K562 (cell line): ENCODE data around the gene PTCH2. TPM values are rescaled to one million over a fixed set of nuclear protein-coding genes. Genes with fewer than 3 reads are reported as not detected.
A peak's percentile ranks its signal among the peaks of the same experiment; 100 is the strongest.

ENCODE experiments used
- ARID3B ChIP-seq: fragments of 250-450 bp; sonication (Bioruptor Pico); IDR thresholded peaks from 2 replicates; pipeline ENCODE4 v1.4.0; 2020; ENCODE audit warnings: borderline replicate concordance
- BACH1 ChIP-seq: fragments of 200-800 bp; sonication (Bioruptor generic); IDR thresholded peaks from 2 replicates; pipeline ENCODE4 v1.6.1; 2016; ENCODE audit warnings: missing genetic modification characterization, missing compliant biosample characterization
- FOXP1 ChIP-seq: sonication (generic); formaldehyde crosslinking; IDR thresholded peaks from 2 replicates; pipeline ENCODE4 v1.8.0; 2022; ENCODE audit warnings: mild to moderate bottlenecking, missing genetic modification reagents
- HNRNPH1 ChIP-seq: fragments of 200-400 bp; formaldehyde crosslinking; optimal IDR thresholded peaks from 2 replicates; pipeline ENCODE3; 2017; ENCODE audit warnings: low read depth, mild to moderate bottlenecking, low read length, moderate library complexity
- LCOR ChIP-seq: sonication (generic); formaldehyde crosslinking; IDR thresholded peaks from 2 replicates; pipeline ENCODE4 v1.8.0; 2022; ENCODE audit warnings: mild to moderate bottlenecking, missing genetic modification reagents
- NR2C1 ChIP-seq, 2 experiments: fragments of 450-650 bp; IDR thresholded peaks; 2 replicates each; pipeline ENCODE4 v1.6.1; 2017; ENCODE audit warnings: mild to moderate bottlenecking in 2 of 2, antibody characterized with exemption in 1 of 2, inconsistent platforms in 1 of 2, missing compliant biosample characterization in 1 of 2, missing genetic modification characterization in 1 of 2
- PHB2 ChIP-seq: fragments of 450-650 bp; IDR thresholded peaks from 2 replicates; pipeline ENCODE4 v1.6.1; 2017; ENCODE audit warnings: low read depth
- PML ChIP-seq: IDR thresholded peaks from 2 replicates; pipeline ENCODE4 v1.6.1; 2012; ENCODE audit warnings: low read length, inconsistent platforms
- POLR3A ChIP-seq: IDR thresholded peaks from 2 replicates; pipeline ENCODE4 v1.6.1; 2011; ENCODE audit warnings: borderline replicate concordance, mild to moderate bottlenecking, moderate library complexity; ENCODE audit not compliant: insufficient read length, insufficient read depth; ENCODE audit errors: extremely low read depth
- SPI1 ChIP-seq: IDR thresholded peaks from 2 replicates; pipeline ENCODE4 v1.6.1; 2011; ENCODE audit warnings: low read depth, low read length, control low read depth, borderline replicate concordance
- TAF15 ChIP-seq: fragments of 200-400 bp; formaldehyde crosslinking; IDR thresholded peaks from 2 replicates; pipeline ENCODE4 v1.6.1; 2017; ENCODE audit warnings: mild to moderate bottlenecking, low read depth, low read length, moderate library complexity
- TFAP4 ChIP-seq: sonication (generic); formaldehyde crosslinking; IDR thresholded peaks from 2 replicates; pipeline ENCODE4 v1.8.0; 2022; ENCODE audit warnings: missing genetic modification reagents, mild to moderate bottlenecking, moderate library complexity, borderline replicate concordance
- ZC3H4 ChIP-seq: sonication (generic); formaldehyde crosslinking; IDR thresholded peaks from 2 replicates; pipeline ENCODE4 v1.9.0; 2021; ENCODE audit warnings: missing genetic modification reagents, borderline replicate concordance
- ZHX1 ChIP-seq: fragments of 150-350 bp; conservative IDR thresholded peaks from 2 replicates; pipeline ENCODE4 v1.6.1; 2014; ENCODE audit warnings: low read length
- ZNF124 ChIP-seq: sonication (generic); formaldehyde crosslinking; IDR thresholded peaks from 2 replicates; pipeline ENCODE4 v1.8.1; 2022; ENCODE audit warnings: missing genetic modification reagents
- ZNF239 ChIP-seq: fragments of 250-450 bp; sonication (Bioruptor Pico); IDR thresholded peaks from 2 replicates; pipeline ENCODE4 v1.4.0; 2020; ENCODE audit warnings: mild to moderate bottlenecking
- polyA plus RNA-seq, 8 experiments: library from polyadenylated mRNA; depleted of rRNA in 4 of 8; stranded (reverse) in 5 of 8; unstranded in 3 of 8; fragments of >200 nt; fragmentation: Nextera tagmentation in 2 of 8; fragmentation: Illumina TruSeq in 1 of 8; extraction: Ambion mirVana in 2 of 8; extraction: Trizol in 1 of 8; gene quantifications; 2 replicates each; pipeline versions ENCODE4 v1.2.1 to v1.2.3, GENCODE V29; 2011 to 2014; ENCODE audit warnings: inconsistent platforms in 1 of 8, missing spikeins in 1 of 8
- total RNA-seq, 7 experiments: library from RNA; depleted of rRNA in 6 of 7; stranded (reverse); fragments of >200 nt in 6 of 7; fragmentation: Illumina TruSeq in 2 of 7; extraction: Trizol in 2 of 7; gene quantifications; 2 replicates each; pipeline versions ENCODE4 v1.2.1 to v1.2.3, GENCODE V29; 2011 to 2021; ENCODE audit warnings: low replicate concordance in 1 of 7

PTCH2 gene
- total and polyA plus RNA-seq, 9 of the 15 experiments (the other 6 are each of a cell fraction or from before 2014, with no cell fraction given) = 0.15 to 27.3 (median 0.48) TPM; not detected in 1

- TF ChIP-seq ZHX1 (no peak), LCOR (CRISPR knock-in tag) (no peak; the same call in 1 of the 2 replicates), POLR3A (no peak), TAF15 (no peak), PML (0 out of 2 replicates have a peak, but pooled peaks have one; percentile 11), HNRNPH1 (no peak), FOXP1 (0 out of 2 replicates have a peak, but pooled peaks have one; percentile 60), ZNF239 (CRISPR knock-in tag) (no peak), ZNF124 (no peak), SPI1 (0 out of 2 replicates have a peak, but pooled peaks have one; percentile 29), ARID3B (no peak), TFAP4 (CRISPR knock-in tag) (peak; percentile 15; the same call in 1 of the 2 replicates), BACH1 (tag) (no peak), PHB2 (no peak), ZC3H4 (CRISPR knock-in tag) (no peak), NR2C1 (IDR thresholded peaks at IDR 0.05) (no peak), NR2C1 (tag; IDR thresholded peaks at IDR 0.05) (no peak)
Observed at GRCh38 chr1:44777969-44778635, 65.0 kb downstream of the PTCH2 start (continued).
